HG02981 (cell line): ENCODE measurements around the gene TUT1.
"Not testable (repeated sequence)": the region's sequence is repeated elsewhere in the genome, so short reads cannot be mapped to it uniquely, and the experiment has no call there.

Experiments used
- ATAC-seq: cut with Tn5 transposase; IDR thresholded peaks from one replicate; pipeline ENCODE4 v1.9.1; 2021; ENCODE audit warnings: mild to moderate bottlenecking, moderate library complexity; ENCODE audit not compliant: unreplicated experiment

The TUT1 gene

DNA sequence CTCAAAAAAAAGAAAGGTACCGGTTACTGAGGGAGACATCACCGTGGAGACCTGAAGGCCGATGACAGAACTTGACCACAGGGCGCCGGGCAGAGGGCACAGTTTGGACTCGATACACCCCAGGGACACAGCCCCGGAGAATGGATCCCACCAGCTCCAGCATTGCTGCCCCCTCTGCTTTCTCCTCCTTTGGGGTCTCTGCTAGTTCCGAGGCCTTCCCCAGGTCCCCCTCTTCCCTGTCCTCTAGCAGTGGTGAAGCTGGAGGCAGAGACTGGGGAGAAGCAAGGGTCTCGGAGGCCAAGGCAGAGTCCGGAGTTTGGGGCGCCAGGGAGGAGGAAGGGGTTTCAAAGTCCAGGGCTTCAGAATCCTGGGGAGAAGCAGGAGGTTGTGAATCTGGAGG lies 12.8 kb downstream of the TUT1 start:
- ATAC-seq = no peak

GRCh38 chr11:62577046-62577714 lies 14.1 kb downstream of the TUT1 start:
- ATAC-seq = no peak

- no peak for ATAC-seq
Measured at GRCh38 chr11:62575837-62576236, 15.5 kb downstream of the TUT1 start.

DNA sequence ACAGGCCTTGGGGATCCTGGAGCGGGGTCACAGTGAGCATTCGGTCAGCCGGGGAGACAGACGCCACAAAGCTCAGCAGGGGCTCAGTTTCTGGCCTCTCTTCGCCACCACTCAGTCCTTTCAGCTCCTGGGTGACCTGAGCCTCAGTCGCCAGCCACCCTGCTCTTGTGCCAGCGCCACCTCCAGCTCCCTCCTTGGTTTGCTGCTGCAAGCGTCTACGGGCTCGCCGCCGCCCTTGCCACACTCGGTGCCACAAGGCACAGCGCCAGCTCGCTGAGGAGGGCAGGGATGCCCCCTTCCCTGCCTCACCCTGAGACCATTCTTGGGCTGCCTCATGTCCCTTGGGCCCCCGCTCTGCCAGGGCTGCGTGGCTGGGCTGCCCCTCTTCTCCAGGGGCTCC lies 16.2 kb downstream of the TUT1 start:
- ATAC-seq = no peak

GRCh38 chr11:62574363-62575071 lies 16.8 kb downstream of the TUT1 start:
- ATAC-seq = peak; percentile 14

- ATAC-seq = peak; percentile 88
Measured at GRCh38 chr11:62573592-62574362, 17.5 kb downstream of the TUT1 start, which contains the start of gene EEF1G. Gene EEF1G, minus strand, starts transcription at chr11:62573891. Its CDS starts 49 bp downstream, at chr11:62573842.

GRCh38 chr11:62573006-62573591 lies 18.2 kb downstream of the TUT1 start:
- peak; percentile 1 for ATAC-seq

- ATAC-seq = no peak
Measured at GRCh38 chr11:62572431-62572830, 18.9 kb downstream of the TUT1 start.

GRCh38 chr11:62571493-62571892 lies 19.8 kb downstream of the TUT1 start:
- ATAC-seq = not testable (repeated sequence)

GRCh38 chr11:62570903-62571302 lies 20.4 kb downstream of the TUT1 start:
- ATAC-seq = not testable (repeated sequence)

GRCh38 chr11:62569611-62570010 lies 21.7 kb downstream of the TUT1 start:
- ATAC-seq = no peak

- no peak for ATAC-seq
Measured at GRCh38 chr11:62567018-62567633, 24.2 kb downstream of the TUT1 start.

DNA sequence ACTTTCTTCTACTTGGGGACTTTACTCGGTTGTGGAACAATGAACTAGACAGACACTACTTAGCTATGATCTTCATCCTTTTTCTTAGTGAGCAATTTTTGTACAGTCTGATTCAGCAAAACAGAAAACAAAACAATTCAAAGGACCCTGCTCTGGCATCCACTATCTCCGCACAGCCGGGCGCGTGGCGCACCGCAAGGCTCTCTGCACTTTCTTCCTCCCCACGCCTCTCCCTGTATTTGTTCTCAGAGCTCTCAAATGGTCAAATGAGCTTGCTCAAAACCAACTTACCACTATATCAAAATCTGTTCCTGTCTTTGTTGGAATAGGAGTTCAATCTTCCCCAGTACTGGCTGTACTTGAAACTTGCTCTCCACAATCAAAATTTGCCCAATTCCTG lies 25.1 kb downstream of the TUT1 start:
- ATAC-seq = no peak

- no peak for ATAC-seq
Measured at GRCh38 chr11:62565100-62565802, 26.1 kb downstream of the TUT1 start.

- ATAC-seq = not testable (repeated sequence)
Measured at GRCh38 chr11:62561677-62562230, 29.6 kb downstream of the TUT1 start.

DNA sequence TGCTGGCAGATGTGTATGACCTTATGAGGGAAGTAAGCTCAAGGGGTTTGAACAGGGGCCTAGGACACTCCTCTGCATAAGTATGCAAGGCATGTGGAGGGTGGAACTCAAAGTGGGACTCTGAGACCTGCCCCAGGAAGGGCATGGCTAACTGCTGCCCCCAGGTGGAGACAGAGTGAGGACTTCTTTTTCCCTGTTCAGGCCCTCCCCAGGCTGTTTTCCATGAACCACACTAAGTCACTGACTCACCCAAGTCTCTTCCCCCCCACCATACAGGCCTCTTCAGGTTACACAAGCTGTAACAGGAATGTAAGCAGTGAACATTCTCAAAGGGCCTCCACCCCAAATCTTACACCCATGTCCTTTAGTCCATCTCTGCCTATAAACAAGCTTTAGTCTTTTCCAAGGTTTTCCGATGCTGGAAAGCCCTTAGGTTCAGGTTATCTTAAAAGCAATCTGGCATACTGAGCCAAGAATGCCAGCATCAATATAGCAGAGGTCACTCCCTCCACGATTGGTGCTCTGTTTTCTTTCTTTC lies 30.7 kb downstream of the TUT1 start:
- ATAC-seq = no peak

DNA sequence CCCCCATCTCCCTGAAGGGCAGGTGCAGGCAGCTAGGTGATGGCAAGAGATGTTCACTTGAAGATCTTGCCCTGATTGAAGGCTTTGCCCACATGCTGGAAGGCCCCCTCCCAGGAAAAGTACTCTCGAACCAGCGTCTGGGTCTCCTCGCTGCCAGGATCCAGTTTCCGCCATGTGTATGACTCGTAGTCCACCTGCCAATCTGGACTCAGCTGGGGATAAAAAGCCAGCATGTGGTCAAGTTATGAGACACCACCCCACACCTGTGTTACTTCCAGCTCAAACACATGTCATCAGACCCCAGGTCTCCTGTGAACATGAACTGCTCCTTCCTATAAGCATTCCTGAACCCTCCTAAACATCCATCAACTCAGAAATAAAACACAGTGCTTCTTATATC lies 31.7 kb downstream of the TUT1 start:
- not testable (repeated sequence) for ATAC-seq

DNA sequence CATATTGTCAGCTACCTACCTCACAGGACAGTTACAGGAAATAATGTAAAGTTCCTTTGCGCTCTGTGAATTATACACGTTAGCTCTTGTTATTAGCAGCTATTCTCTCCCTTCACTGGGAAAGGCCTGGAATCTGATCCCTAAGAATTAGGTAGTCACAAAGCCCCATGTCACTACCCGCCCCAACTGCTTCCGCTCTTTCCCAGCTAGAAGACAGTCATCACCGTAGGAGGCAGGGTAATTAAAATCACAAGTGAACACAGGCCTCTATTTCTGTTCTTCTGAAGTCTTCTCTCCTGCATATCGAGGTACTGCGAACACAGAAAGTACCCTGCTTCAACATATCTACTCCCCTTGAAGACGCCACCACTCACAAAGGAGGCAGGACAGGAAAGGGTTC lies 32.1 kb downstream of the TUT1 start:
- no peak for ATAC-seq

DNA sequence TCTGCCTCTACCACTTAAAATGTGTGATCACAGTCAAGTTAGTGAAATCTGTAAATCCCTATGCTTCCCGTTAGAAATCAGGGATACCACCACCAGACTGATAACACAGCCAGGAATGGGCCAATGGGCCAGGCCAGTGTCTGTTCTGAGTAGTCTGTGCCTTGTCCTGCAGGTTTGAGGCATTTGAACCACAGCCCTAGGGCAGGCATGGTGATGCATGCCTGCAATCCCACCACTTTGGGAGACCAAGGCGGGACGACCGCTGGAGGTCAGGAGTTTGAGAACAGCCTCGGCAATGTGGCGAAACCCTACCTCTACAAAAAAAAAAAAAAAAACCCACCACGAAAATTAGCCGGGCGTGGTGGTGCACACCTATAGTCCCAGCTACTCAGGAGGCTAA lies 32.7 kb downstream of the TUT1 start:
- no peak for ATAC-seq
